ENCODE data around the gene CDR2L.
"Not testable (repeated sequence)": the region's sequence is repeated elsewhere in the genome, so short reads cannot be mapped to it uniquely, and the experiment has no call there.

CDR2L gene

DNA sequence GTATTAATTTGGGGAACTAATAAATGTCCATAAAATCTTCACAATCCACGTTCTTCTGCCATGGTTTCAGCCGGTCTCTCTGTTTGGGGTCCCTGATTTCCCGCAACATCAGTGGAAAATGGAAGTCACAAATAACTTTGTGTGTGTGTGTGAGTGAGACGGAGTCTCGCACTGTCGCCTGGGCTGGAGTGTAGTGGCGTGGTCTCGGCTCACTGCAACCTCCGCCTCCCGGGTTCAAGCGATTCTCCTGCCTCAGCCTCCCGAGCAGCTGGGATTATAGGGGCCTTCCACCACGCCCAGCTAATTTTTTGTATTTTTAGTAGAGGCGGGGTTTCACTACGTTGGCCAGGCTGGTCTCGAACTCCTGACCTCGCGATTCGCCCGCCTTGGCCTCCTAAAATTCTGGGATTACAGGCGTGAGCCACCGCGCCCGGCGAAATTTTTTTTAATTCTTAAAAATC lies 58.5 kb downstream of the CDR2L start:
- not testable (repeated sequence) for DNase-seq

DNA sequence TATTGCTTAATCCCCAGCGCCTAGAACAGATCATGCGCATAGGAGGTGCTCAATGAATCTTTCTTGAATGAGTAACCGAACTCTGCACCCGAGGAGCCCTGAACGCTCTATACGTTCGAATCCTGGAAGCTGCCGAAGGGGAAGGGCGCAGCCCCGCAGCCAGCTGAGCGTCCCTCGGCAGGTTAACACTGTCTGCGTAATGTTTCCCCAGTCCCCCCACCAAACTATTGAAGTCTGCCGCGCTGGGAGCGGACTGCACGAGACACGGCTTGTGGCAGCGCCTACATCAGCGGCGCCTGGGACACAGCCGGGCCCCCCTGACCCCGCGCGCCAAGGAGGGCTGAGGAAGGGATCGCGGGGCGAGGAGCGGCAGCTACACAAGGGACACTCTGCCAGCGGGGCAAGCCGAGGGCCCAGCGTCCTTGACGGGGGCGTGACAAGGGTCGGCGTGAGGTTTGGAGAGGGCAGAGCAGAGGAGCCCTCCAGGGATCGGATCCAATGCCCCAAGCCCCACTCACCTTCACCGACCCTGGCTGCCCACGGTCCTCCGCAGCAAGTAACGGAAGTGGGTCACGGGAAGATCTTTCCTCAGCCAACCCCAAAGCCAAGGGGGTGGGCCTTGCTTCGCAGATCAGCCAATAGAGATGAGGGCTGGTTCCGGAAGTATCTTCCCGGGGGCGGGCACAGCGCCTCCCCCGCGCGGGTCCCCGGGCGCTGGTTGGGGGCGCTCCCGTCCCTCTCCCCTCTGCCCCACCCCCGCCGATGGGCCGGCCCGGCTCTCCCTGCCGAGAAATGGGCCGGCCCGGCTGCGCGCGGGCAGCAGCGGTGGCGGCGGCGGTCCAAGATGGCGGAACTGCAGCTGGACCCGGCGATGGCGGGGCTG lies 59.2 kb downstream of the CDR2L start, which contains the start of the genes ATP5PD and KCTD2:
Gene ATP5PD, minus strand, starts transcription at position 563 of the 883 bp plus-strand sequence. CDS start 4,319 bp downstream, outside the sequence.
Gene KCTD2, plus strand, starts transcription at position 819 of the 883 bp plus-strand sequence. Its CDS starts 26 bp downstream, at position 845.
- peak; percentile 93 for DNase-seq

DNA sequence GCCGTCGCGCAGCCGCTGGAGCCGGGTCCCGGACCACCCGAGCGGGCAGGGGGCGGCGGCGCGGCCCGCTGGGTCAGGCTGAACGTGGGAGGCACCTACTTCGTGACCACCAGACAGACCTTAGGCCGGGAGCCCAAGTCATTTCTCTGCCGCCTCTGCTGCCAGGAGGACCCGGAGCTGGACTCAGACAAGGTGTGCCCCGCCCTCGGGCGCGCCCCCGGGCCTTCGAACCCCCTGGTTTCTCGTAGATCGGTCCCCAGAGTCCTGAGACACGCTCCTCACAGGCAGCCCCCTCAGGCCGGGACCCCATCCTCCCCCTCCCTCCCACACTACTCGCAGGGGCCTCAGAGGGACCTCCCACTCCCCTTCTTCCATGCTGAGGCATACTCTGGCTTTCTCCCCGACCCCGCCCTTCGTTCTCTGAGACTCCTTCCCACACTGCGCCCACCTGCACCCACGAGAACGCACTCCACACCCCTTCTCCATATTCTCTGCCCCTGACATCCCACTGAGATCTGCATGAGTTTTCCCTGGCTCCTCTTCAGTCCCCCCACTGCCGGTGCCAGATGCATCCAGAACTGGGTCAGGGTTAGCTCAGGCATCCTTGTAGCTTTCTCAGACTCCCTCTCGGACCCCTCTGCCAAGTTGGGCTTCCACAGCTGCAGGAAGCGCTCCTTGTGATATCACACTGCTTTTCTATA lies 60.1 kb downstream of the CDR2L start:
- no peak for DNase-seq

GRCh38 chr17:75048249-75048878 lies 60.9 kb downstream of the CDR2L start:
- no peak for DNase-seq

- no peak for DNase-seq
Observed at GRCh38 chr17:75049057-75049456, 61.6 kb downstream of the CDR2L start.

DNA sequence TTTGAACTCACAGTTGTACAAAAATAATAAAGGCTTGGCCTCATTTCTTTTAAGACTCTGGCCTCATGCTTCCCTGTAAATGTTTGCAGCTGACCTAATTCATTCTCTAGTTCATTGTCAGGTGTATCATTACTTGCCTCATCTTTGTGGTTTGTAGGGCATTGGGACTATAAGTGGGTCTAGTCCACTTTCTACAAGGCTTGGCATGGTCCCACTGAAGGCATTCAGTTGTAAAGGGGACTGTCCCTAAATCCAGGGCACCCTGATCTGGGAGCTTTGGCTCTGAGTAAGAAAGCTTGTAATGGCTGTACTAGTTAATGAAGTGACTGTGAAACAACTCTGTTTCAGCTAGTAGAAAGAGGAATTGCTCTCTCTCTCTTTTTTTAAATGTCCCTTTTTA lies 62.3 kb downstream of the CDR2L start:
- DNase-seq, result no peak

DNA sequence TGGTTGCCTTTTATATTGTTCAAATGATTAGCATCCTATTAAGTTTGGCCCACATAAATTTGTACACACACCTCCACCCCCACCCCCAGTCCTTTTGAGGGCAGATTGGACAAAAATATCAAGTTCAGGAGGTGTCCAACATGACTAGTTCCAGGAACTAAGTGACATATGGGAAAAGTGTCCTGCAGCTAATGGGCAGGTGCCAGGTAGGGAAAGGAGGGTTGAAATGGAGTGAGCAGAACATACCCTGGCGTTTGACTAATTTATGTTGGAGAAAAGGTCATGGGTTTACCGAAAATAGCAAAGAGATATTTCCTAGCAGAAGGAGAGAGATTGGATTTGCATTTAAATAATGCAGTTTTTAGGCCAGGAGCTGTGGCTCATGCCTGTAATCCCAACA lies 64.5 kb downstream of the CDR2L start:
- DNase-seq, result no peak

All from KG1 (cell line).